HG03354 (cell line): ENCODE data around the gene RPS2.
"Not testable (repeated sequence)": the region's sequence is repeated elsewhere in the genome, so short reads cannot be mapped to it uniquely, and the experiment has no call there.

Experiments used
- ATAC-seq: cut with Tn5 transposase; IDR thresholded peaks from one replicate; pipeline ENCODE4 v1.9.1; 2021; ENCODE audit warnings: mild to moderate bottlenecking; ENCODE audit not compliant: unreplicated experiment, poor library complexity, severe bottlenecking

Gene RPS2

DNA sequence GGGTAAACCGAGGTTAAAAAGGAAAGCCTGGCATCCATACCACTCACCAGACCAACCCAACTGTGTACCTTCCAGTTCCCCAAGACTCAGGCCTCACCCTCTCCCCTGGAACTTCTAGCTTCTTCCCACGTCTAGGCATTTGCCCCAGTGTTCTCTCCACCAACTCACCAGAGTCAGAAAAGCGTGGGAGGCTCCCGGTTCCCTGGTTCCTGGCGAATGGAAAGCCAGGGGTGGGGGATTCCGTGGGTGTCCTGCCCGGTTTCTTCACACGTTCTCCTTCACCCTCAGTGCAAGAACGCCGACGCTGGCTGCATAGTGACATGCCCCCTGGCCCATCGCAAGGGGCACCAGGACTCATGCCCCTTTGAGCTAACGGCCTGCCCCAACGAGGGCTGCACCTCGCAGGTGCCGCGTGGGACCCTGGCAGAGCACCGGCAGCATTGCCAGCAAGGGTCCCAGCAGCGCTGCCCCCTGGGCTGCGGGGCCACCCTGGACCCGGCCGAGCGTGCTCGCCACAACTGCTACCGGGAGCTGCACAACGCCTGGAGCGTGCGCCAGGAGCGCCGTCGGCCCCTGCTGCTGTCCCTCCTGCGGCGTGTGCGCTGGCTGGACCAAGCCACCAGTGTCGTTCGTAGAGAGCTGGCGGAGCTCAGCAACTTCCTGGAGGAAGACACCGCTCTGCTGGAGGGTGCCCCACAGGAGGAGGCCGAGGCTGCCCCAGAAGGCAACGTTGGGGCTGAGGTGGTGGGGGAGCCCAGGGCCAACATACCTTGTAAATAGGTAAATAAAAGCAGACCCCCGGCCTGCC, 3.7 kb upstream of the RPS2 start:
- ATAC-seq = no peak

- no peak for ATAC-seq
Measured at GRCh38 chr16:1966460-1966859, 1.8 kb upstream of the RPS2 start, which contains the start of gene RNF151. TSS of gene RNF151 (plus strand) at chr16:1966856. CDS start at chr16:1966882, 26 bp downstream.

GRCh38 chr16:1965396-1966001, 873 bp upstream of the RPS2 start:
- ATAC-seq = no peak

- peak; percentile 10 for ATAC-seq
Measured at GRCh38 chr16:1963806-1964505, 670 bp downstream of the RPS2 start.

DNA sequence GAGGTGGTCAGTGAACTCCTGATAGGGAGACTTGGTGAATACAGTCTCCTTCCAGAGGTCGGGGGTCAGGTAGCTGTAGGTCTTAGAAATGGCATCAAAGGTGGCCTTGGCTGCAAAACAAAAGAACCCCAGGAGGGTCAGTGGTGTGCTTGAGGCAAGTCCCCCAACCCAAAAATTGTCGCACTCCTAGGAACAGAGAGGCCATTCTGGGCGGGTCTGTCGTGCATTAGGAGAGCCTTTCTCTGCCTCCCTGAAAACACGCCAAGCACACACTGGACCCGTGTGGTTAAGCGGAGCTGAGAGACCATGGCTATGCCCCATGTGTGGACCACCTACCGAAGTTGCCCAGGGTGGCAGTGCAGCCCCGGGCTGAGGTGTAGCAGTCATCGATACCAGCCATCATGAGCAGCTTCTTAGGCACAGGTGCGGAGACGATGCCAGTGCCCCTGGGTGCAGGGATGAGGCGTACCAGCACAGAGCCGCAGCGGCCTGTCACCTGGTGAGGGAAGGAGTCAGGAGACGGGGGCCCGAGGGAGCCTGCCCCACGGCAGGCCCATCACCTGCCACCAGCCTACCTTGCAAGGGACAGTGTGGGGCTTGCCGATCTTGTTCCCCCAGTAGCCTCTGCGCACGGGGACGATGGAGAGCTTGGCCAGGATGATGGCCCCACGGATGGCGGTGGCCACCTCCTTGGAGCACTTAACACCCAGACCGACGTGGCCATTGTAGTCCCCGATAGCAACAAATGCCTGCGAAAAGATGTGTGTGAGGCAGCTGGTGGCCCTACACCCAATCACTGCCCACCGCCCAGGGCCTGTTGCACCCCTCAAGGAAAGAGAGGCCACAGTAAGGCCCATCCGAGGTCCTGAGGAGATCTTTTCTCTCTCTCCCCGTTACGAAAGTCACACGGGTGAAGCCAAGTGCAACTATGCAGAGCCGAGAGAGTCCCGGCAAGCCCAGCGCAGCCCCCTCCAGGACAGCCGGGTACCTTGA, 2.2 kb downstream of the RPS2 start:
- not testable (repeated sequence) for ATAC-seq

- no peak for ATAC-seq
Measured at GRCh38 chr16:1961651-1962067, 3.0 kb downstream of the RPS2 start.

- no peak for ATAC-seq
Measured at GRCh38 chr16:1960665-1961630, 3.7 kb downstream of the RPS2 start.

DNA sequence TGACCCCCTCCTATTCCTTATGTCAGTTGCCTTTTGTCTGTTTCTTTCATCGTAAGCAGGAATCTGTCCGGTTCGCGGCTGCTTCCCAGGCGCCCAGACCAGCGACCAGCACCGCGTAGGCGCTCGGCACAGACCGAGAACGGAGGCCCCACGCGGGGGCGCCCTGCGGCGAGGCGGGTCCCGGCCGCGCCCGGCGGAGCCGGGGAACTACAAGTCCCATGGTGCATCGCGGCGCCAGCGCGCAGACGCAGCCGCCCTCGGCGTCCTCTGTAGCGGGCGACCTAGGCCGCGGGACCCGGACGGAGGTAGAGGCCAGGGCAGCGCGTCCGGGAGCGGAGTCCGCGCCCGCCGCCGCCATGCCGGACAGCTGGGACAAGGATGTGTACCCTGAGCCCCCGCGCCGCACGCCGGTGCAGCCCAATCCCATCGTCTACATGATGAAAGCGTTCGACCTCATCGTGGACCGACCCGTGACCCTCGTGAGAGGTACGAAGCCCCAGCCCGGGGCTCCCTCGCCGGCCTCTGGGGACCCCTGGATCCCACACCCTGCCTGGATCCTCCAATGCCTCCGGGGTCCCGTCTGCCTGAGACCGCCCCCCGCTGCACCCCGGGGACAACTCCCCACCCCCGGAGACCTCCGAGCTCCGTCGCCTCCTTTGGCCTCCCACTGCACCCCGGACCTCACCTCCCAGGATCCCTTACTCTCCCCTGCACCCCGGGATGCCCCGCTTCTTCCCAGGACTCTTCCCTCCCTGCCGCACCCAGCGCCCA, 5.2 kb downstream of the RPS2 start, which contains the start of gene NDUFB10:
Gene NDUFB10 (plus strand): TSS at position 270 of the 771 bp plus-strand sequence. CDS start 87 bp downstream, at position 357.
- peak; percentile 80 for ATAC-seq

- ATAC-seq = peak; percentile 15
Measured at GRCh38 chr16:1958715-1959268, 5.8 kb downstream of the RPS2 start.

DNA sequence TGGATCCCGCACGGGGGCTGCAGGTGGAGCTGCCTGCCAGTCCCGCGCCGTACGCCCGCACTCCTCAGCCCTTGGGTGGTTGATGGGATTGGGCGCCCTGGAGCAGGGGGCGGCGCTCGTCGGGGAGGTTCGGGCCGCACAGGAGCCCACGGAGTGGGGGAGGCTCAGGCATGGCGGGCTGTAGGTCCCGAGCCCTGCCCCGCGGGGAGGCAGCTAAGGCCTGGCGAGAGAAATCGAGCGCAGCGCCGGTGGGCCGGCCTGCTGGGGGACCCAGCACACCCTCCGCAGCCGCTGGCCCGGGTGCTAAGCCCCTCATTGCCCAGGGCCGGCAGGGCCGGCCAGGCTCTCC, 6.5 kb downstream of the RPS2 start:
- ATAC-seq = not testable (repeated sequence)

- not testable (repeated sequence) for ATAC-seq
Measured at GRCh38 chr16:1957434-1958142, 7.0 kb downstream of the RPS2 start.

- no peak for ATAC-seq
Measured at GRCh38 chr16:1953734-1954133, 10.9 kb downstream of the RPS2 start.

GRCh38 chr16:1950559-1950958, 14.1 kb downstream of the RPS2 start:
- no peak for ATAC-seq

- no peak for ATAC-seq
Measured at GRCh38 chr16:1950047-1950446, 14.6 kb downstream of the RPS2 start.

GRCh38 chr16:1949507-1949906, 15.1 kb downstream of the RPS2 start:
- ATAC-seq = no peak

- no peak for ATAC-seq
Measured at GRCh38 chr16:1947369-1947670, 17.3 kb downstream of the RPS2 start.
